Pons (tissue), 1 donor: ENCODE results near the gene RASA4.
"Not testable (repeated sequence)": the region's sequence is repeated elsewhere in the genome, so short reads cannot be mapped to it uniquely, and the experiment has no call there.

Source experiments
- DNase-seq: peaks from one replicate; pipeline ENCODE4 v3.0.0-alpha.2; 2016; ENCODE audit warnings: low spot score

Gene RASA4

DNA sequence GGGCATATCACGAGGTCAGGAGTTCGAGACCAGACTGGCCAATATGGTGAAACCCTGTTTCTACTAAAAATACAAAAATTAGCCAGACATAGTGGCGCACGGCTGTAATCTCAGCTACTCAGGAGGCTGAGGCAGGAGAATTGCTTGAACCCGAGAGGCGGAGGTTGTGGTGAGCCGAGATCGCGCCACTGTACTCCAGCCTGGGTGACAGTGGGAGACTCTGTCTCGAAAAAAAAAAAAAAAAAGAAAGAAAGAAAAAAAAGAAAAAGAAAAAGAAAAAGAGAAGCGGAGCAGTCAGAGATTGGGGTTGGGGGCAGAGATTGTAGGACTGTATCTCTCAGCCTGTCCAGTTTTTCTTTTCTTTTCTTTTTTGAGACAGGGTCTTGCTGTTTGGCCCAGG lies 73.8 kb downstream of the RASA4 start:
- DNase-seq = not testable (repeated sequence)

DNA sequence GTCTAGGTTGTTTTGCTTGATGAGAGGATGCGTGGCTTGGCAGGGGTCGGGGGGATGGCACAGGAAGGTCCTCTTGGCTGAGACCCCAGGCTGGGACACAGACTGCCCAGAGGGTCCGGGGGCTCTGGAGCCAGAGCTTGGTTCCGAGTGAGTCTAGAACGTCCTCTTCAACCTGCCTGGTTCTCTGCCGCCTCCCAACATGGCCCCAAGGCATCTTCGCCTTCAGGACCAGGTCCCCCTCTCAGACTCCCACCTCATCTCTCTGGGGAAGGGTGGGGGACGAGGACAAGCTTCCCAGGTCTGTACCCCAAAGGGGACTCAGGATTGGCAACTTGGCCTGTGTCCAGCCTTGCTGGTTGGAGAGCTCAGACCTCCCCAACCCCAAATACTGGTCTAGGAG lies 74.5 kb downstream of the RASA4 start:
- not testable (repeated sequence) for DNase-seq

DNA sequence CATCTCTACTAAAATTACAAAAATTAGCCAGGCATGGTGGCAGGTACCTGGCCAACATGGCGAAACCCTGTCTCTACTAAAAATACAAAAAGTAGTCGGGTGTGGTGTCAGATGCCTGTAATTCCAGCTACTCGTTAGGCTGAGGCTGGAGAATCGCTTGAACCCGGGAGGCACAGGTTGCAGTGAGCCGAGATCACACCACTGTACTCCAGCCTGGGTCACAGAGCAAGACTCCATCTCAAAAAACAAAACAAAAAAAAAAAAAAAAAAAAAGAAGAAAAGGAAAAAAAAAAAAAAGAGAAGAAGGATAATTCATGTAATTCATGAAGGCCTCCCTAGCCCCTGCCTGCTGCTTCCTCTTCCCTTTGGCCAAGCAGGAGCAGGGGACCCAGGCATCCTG lies 76.0 kb downstream of the RASA4 start:
- not testable (repeated sequence) for DNase-seq

DNA sequence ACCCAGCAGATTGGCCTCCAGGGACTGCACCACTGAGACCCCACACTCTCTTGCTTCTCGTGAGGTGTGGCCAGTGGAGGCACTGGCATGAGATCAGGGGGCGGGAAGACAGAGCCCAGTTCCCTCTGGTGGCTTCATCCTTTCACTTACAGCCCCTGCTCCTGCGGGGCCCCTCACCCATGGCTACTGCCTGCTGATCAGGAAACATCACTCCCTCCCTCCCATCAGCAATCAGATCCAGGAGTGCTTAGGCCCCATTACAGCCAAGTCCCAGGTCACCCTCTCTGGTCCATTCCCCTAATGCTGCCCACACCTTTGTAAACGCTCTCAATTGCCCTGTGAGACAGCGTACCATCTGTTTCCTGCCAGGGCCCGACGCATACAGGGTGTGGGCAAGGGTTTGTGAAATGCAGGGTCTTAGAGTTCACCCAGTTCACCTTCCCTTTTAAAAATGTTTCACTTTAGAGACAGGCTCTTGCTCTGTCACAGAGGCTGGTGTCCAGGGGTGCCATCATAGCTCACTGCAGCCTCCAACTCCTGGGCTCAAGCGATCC lies 81.4 kb downstream of the RASA4 start:
- DNase-seq = not testable (repeated sequence)

DNA sequence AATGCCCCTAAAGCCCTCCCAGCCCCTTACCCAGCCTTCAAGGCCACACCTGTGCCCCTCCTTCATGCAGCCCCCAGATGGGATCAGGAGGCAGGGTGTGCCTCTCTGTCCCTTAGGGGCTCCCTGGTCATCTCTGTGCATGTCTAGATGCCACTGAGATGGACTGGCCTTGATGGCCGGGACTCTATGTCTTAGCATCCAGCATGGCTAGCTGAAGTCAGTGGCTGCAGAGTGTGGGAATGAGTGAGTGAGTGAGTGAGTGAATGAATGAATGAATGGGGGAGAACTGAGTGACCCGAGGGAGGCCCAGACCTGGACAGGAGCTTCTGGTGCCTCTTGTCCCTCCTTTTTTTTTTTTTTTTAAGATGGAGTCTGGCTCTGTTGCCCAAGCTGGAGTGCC lies 84.4 kb downstream of the RASA4 start:
- not testable (repeated sequence) for DNase-seq

DNA sequence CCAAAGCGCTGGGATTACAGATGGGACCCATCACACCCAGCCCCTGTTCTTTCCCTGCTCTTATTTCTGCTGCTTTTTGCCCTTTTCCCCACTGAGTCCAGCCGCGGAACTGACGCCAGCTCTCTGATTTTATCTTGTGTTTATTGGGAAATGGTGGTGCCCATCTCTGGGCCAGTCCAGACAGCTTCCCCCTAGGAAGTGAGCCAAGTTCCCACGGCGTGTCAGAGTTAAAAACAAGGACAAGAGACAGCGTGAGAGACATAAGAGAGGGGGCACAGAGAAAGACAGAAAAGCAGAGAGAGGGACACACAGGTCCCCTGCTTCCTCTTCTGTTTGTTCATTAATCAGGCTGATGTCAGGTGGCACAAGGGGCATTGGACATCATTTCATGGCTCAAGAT lies 85.0 kb downstream of the RASA4 start:
- not testable (repeated sequence) for DNase-seq

DNA sequence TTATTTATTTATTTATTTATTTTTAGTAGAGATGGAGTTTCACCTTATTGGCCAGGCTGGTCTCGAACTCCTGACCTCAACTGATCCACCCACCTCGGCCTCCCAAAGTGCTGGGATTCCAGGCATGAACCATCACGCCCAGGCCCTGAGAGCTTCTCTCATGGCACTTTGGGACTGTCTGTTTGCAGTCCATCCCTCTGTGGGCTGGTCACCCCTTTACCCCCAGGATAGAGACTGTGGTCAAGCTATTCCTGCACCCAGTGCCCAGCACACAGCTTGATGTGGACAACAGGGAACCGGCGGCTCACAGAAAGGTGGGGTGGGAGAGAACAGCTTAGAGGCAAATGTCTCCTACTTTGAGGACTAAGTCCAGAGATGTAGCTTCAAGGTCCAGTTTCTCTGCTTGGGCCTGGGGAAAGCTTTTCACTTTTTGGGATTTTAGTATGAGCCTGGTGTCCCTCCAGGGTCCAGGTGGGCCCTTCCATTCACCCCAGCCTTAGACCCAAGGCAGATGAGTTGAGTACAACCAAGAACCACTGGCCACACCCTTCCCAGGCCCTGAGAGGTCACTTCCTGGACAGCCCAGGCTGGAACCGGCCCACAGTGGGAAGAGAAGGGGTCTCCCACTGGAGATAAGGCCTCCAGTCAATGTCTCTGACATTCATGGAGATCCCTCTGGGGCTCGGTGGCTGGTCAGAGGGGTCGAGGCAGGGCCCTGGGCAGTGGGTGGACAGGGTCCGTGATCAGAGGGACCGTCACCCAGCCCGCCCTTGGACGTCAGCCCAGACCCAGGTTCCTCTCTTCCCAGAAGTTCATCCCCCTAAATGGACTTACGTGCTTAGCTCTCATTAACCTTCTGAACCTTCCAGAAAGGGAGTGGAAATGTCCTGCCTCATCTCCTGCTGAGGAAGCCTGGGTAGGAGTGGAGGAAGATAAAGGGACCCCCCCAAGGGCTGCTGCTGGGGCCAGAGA lies 88.4 kb downstream of the RASA4 start:
- not testable (repeated sequence) for DNase-seq

DNA sequence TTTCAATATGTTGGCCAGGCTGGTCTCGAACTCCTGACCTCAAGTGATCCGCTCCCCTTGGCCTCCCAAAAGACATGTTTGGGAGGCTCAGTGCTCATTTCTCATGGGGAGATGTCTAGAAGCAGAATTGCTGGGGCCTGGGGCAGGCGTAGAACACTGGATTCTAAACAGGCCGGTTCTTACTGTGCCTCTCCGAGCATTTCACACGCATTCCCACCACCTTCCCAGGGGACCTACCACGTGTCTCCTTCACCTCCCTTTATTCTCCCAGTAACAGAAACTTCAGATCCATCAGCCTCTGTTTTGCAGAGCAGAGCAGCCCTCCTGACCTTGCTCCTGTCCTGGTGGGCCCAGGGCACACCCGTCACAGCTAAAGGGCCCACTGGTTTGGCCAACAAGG lies 89.4 kb downstream of the RASA4 start:
- not testable (repeated sequence) for DNase-seq

DNA sequence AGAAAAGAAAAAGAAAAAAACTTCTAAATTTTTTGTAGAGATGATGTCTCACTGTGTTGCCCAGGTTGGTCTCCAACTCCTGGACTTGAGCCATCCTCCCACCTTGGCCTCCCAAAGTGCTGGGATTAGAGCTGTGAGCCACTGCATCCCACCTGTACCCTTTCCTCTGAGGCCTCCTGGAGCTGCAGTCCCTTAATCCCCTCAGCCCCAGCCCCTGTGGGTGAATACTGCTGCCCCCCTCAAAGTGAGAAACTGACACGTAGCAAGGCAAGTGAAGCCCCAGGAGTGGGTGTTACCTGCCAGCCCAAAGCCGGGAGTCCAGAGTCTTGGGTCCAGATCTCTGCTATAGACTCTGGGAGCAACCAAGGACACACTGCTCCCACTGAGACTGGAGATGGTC lies 91.8 kb downstream of the RASA4 start:
- not testable (repeated sequence) for DNase-seq
